Activated CD4-positive, alpha-beta T cell treated with anti-CD3 and anti-CD28 coated beads, Interleukin-2, amount 10 ng/mL, durations not matched to agents 24 days and 14 days (primary cell): ENCODE measurements around the gene ARRDC4. TPM values are rescaled to one million over a fixed set of nuclear protein-coding genes. Genes with fewer than 3 reads are reported as not detected.

Source experiments
- DNase-seq: peaks from one replicate; pipeline ENCODE4 v3.0.0; 2022
- H3K27ac Mint-ChIP-seq: one replicate; pipeline ENCODE4 v1.8.0; 2022; ENCODE audit warnings: mild to moderate bottlenecking, mixed read lengths
- H3K27me3 Mint-ChIP-seq: one replicate; pipeline ENCODE4 v1.8.0; 2022; ENCODE audit warnings: mixed read lengths
- H3K36me3 Mint-ChIP-seq: one replicate; pipeline ENCODE4 v1.8.0; 2022; ENCODE audit warnings: low read depth, mild to moderate bottlenecking, mixed read lengths
- H3K4me1 Mint-ChIP-seq: one replicate; pipeline ENCODE4 v1.8.0; 2021; ENCODE audit warnings: mixed read lengths
- H3K4me3 Mint-ChIP-seq: one replicate; pipeline ENCODE4 v1.8.0; 2022; ENCODE audit warnings: mild to moderate bottlenecking, moderate library complexity, mixed read lengths
- H3K9me3 Mint-ChIP-seq: one replicate; pipeline ENCODE4 v1.8.0; 2021; ENCODE audit warnings: mixed read lengths
- intact Hi-C: fragments of 100-400 bp; cut with micrococcal nuclease; formaldehyde crosslinking; loops from one replicate; pipeline ENCODE4 v1.15.1; 2023
- total RNA-seq: library from RNA; stranded (reverse); gene quantifications from 2 replicates; pipeline ENCODE4 v1.2.3, GENCODE V29; 2022

The ARRDC4 gene
- total RNA-seq, 1 donor from 2014 or later, result 1.1 TPM

DNA sequence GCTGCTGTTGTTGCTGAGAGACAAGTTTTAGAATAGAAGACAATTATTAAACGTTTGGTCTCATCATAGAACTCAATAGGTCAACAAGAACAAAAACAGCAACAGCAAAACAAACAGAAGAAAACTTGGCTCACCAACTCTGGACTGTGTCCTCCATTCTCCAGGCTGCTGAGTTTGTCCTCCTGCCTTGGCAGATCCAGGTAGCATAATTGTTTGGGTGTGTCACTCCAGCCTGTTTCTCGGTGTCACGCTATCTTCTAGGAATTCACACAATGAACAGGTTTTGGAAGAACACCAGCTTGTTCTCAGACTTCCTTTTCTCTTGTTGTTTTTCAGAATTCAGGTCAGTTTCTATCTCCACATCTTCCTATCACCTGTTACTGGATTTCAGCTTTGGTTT, 34.7 kb downstream of the ARRDC4 start:
- Mint-ChIP-seq H3K4me1 (peaks cover 9% of the 10 kb centered on the region), H3K4me3 (no peak overlapping the region), H3K36me3 (no peaks in the 10 kb centered on the region), H3K27me3 (no peaks in the 10 kb centered on the region), H3K27ac (no peak overlapping the region), H3K9me3 (no peaks in the 10 kb centered on the region)
- DNase-seq, result no peak
- intact Hi-C loops, result no loop called here

DNA sequence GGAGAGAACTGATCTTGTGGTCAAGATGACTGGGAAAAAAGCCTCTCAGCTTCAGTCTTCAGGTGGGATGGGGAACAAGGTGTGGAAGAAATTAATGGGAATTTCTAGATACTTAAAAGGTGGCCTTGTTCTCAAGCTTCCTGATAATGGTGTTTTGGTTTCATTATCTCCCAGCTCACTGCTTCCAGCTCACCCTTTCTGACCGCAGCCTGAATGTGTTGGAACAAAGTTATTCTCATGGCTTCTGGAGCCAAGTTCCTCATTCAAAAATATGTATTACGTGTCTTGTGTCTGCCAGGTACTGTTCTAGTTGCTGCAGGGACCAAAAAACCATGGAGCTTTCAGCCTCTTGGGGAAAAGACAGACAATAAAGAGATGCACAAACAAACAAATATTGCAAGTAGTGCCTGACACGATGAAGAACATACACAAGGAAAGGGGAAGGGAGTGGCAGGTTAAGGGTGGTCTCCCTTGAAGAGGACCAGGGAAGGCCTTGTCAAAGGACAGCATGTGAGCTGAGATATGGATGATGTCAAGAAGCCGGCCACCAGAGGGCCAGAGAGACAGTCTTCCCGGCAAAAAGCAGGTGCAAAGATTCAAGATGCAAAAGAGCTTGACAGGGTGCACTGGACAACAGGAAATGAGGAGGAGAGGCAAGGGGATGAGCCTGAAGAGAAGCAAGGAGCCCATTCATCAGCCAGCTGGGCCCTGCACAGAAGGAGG, 35.5 kb downstream of the ARRDC4 start:
- Mint-ChIP-seq H3K27ac (no peak overlapping the region), H3K4me3 (peak overlapping the region; percentile 18), H3K27me3 (no peaks in the 10 kb centered on the region), H3K9me3 (no peaks in the 10 kb centered on the region), H3K36me3 (no peaks in the 10 kb centered on the region), H3K4me1 (peaks cover 9% of the 10 kb centered on the region)
- no peak for DNase-seq
- intact Hi-C loops, result no loop called here

DNA sequence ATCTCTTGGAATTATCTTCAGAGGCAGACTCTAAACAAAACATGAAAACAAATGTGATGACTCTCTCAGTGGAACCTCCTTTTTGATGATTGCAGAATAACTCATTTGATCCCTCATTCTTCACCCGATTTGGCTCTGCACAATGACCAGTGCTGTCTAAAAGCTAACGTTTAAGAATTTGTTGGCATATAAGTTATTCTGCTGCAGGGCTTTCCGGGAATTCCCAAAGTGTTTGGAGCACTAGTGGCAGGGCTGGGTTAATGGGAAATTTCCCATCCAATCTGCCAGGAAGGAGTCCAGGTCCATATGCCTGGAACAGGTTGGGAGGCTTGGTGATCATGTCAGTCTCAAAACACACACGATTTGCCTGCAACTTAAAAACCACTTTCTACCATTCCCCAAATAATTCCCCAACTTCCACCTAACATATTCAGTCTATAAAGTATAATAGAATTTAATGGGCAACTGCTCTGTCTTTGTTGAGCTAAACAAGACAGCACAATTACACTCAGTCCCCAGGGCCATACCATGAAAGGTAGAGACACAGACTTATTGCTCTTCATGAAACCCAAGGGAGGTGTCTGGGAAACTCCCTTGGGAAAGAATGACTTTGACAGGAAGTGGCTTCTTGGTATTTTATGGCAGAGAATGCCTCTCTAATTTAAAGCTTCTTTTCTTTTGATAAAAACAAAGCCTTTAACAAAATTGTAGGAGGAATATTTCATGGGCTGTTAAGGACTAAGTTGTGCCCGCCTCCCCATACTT, 38.0 kb downstream of the ARRDC4 start:
- H3K27ac Mint-ChIP-seq, result no peak overlapping the region
- peaks cover 9% of the 10 kb centered on the region for H3K4me1 Mint-ChIP-seq
- DNase-seq, result no peak
- no peak overlapping the region for H3K4me3 Mint-ChIP-seq
- no peaks in the 10 kb centered on the region for H3K9me3 Mint-ChIP-seq
- H3K36me3 Mint-ChIP-seq, result no peaks in the 10 kb centered on the region
- H3K27me3 Mint-ChIP-seq, result no peaks in the 10 kb centered on the region
- intact Hi-C loops, result no loop called here

GRCh38 chr15:98000249-98001203, 40.0 kb downstream of the ARRDC4 start:
- Mint-ChIP-seq H3K9me3 (no peaks in the 10 kb centered on the region), H3K4me1 (peaks cover 8% of the 10 kb centered on the region), H3K36me3 (no peaks in the 10 kb centered on the region), H3K4me3 (no peak overlapping the region), H3K27ac (no peak overlapping the region), H3K27me3 (no peaks in the 10 kb centered on the region)
- intact Hi-C loops, result no loop called here
- peak; percentile 30 for DNase-seq

DNA sequence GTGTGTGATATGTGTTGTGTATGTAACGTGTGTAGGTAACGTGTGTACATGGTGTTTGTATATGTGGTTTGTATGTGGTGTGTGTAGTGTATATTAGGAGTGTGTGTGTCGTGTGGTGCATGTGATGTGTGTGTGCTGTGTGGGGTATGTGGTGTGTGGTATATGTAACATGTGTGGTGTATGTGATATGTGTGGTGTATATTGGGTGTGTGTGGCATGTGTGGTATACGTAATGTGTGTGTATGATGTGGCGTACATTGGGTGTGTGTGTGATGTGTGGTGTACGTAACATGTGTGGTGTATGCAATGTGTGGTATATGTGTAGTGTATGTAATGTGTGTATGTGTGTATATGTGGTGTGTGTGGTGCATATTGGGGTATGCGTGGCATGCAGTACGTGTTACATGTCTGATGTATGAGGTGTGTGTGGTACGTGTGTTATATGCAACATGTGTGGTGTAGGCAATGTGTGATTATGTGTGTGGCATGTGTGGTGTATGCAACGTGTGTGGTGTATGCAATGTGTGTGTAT, 41.2 kb downstream of the ARRDC4 start:
- Mint-ChIP-seq H3K4me3 (no peak overlapping the region), H3K27ac (no peak overlapping the region), H3K9me3 (no peaks in the 10 kb centered on the region), H3K27me3 (no peaks in the 10 kb centered on the region), H3K4me1 (no peaks in the 10 kb centered on the region), H3K36me3 (no peaks in the 10 kb centered on the region)
- intact Hi-C loops, result no loop called here
- no peak for DNase-seq

DNA sequence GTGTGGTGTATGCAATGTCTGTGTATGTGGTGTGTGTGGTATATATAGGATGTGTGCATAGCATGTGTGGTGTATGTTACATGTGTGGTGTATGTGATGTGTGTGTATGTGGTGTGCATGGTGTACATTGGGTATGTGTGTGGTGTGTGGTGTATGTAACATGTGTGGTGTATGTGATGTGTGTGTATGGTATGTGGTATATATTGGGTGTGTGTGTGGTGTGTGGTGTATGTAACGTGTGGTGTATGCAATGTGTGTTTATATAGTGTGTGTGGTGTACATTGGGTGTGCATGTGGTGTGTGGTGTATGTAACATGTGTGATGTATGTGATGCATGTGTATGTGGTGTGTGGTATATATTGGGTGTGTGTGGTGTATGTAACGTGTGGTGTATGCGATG, 41.9 kb downstream of the ARRDC4 start:
- H3K4me1 Mint-ChIP-seq, result no peaks in the 10 kb centered on the region
- intact Hi-C loops, result no loop called here
- no peaks in the 10 kb centered on the region for H3K36me3 Mint-ChIP-seq
- no peaks in the 10 kb centered on the region for H3K27me3 Mint-ChIP-seq
- H3K4me3 Mint-ChIP-seq, result no peak overlapping the region
- DNase-seq, result no peak
- H3K27ac Mint-ChIP-seq, result no peak overlapping the region
- no peaks in the 10 kb centered on the region for H3K9me3 Mint-ChIP-seq

GRCh38 chr15:98002866-98003265, 42.4 kb downstream of the ARRDC4 start:
- Mint-ChIP-seq H3K4me1 (no peaks in the 10 kb centered on the region), H3K27me3 (no peaks in the 10 kb centered on the region), H3K27ac (no peak overlapping the region), H3K36me3 (no peaks in the 10 kb centered on the region), H3K9me3 (no peaks in the 10 kb centered on the region), H3K4me3 (no peak overlapping the region)
- intact Hi-C loops, result no loop called here
- no peak for DNase-seq

DNA sequence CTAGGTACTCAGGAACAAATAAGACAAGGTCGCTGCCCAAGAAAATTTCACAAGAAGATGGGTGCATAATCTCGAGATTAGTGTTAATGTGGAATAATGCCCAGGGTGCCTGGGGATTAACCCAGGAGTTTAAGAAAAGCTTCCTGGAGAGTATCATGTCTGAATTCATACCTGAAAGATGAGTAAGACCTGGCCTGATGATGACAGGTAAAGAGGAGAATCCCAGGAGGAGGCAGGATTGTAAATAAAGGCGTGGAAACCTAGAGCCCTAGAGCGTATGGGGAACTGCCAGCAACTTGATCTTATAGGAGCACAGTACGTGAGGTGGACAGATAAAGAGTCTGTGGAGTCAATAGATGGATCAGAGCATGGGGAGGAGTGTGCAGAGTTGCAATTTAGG, 43.0 kb downstream of the ARRDC4 start:
- Mint-ChIP-seq H3K36me3 (no peaks in the 10 kb centered on the region), H3K4me1 (no peaks in the 10 kb centered on the region), H3K9me3 (no peaks in the 10 kb centered on the region)

GRCh38 chr15:98003996-98004395, 43.5 kb downstream of the ARRDC4 start:
- Mint-ChIP-seq H3K27me3 (peaks cover under 1% of the 10 kb centered on the region), H3K4me3 (no peak overlapping the region), H3K9me3 (no peaks in the 10 kb centered on the region), H3K4me1 (no peaks in the 10 kb centered on the region), H3K36me3 (no peaks in the 10 kb centered on the region), H3K27ac (no peak overlapping the region)
- no peak for DNase-seq
- intact Hi-C loops, result no loop called here

More for the DNA sequence above, 43.0 kb downstream of the ARRDC4 start:
- no peaks in the 10 kb centered on the region for H3K27me3 Mint-ChIP-seq
- intact Hi-C loops, result no loop called here
- no peak overlapping the region for H3K4me3 Mint-ChIP-seq
- H3K27ac Mint-ChIP-seq, result no peak overlapping the region
- no peak for DNase-seq

DNA sequence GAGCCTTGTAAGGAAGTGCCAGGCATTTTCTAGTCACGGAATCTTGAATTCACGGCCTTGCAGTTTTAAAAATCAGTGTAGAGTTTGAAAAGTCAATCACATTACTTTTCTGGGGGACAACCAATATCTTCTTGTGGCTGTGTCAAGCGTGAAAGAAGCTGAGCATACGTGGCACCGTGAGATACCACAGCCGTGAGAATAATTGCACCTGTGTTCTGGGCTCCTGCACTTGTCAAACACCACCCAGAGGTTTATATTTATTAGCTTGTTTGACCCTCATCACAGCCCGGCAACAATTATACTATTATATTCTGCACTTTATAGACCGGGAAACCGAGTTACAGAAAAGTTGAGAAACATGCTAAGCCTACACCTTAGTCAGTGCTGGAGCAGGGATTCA, 45.2 kb downstream of the ARRDC4 start:
- intact Hi-C loops, result no loop called here
- no peak for DNase-seq
- Mint-ChIP-seq H3K36me3 (no peaks in the 10 kb centered on the region), H3K27ac (no peak overlapping the region), H3K27me3 (peaks cover 4% of the 10 kb centered on the region), H3K9me3 (no peaks in the 10 kb centered on the region), H3K4me3 (no peak overlapping the region), H3K4me1 (no peaks in the 10 kb centered on the region)

DNA sequence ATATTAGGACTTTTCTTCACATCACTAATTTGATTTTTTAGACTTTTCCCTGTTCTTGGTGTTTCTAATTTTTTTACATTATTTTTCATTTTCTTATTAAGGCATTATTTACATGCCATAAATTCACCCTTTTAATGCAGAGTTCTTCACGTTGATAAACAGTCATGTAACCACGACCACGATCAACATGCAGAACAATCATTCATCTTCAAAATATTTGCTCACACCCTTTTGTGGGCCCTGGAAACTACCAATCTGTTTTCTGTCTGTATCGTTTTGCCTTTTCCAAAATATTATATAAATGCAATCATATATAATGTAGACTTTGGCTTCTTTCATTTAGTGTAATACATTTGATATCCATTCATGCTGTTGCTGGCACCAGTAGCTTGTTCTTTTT, 48.7 kb downstream of the ARRDC4 start:
- no peak overlapping the region for H3K4me3 Mint-ChIP-seq
- no peaks in the 10 kb centered on the region for H3K36me3 Mint-ChIP-seq
- no peaks in the 10 kb centered on the region for H3K4me1 Mint-ChIP-seq
- H3K27me3 Mint-ChIP-seq, result peaks cover 7% of the 10 kb centered on the region
- intact Hi-C loops, result no loop called here
- no peak for DNase-seq
- no peak overlapping the region for H3K27ac Mint-ChIP-seq
- no peaks in the 10 kb centered on the region for H3K9me3 Mint-ChIP-seq

- H3K9me3 Mint-ChIP-seq, result no peaks in the 10 kb centered on the region
- no peaks in the 10 kb centered on the region for H3K4me1 Mint-ChIP-seq
- intact Hi-C loops, result no loop called here
- H3K36me3 Mint-ChIP-seq, result no peaks in the 10 kb centered on the region
- no peak overlapping the region for H3K4me3 Mint-ChIP-seq
- H3K27ac Mint-ChIP-seq, result no peak overlapping the region
- DNase-seq, result no peak
- peaks cover 7% of the 10 kb centered on the region for H3K27me3 Mint-ChIP-seq
Observed at GRCh38 chr15:98009971-98010370, 49.5 kb downstream of the ARRDC4 start.

- Mint-ChIP-seq H3K36me3 (no peaks in the 10 kb centered on the region), H3K4me3 (no peak overlapping the region), H3K27me3 (peaks cover 7% of the 10 kb centered on the region), H3K4me1 (no peaks in the 10 kb centered on the region), H3K27ac (no peak overlapping the region), H3K9me3 (no peaks in the 10 kb centered on the region)
- intact Hi-C loops, result no loop called here
- DNase-seq, result no peak
Observed at GRCh38 chr15:98012354-98012753, 51.9 kb downstream of the ARRDC4 start.

GRCh38 chr15:98013631-98014030, 53.1 kb downstream of the ARRDC4 start:
- H3K4me1 Mint-ChIP-seq, result no peaks in the 10 kb centered on the region
- H3K4me3 Mint-ChIP-seq, result no peak overlapping the region
- no peaks in the 10 kb centered on the region for H3K9me3 Mint-ChIP-seq
- intact Hi-C loops, result no loop called here
- peaks cover 7% of the 10 kb centered on the region for H3K27me3 Mint-ChIP-seq
- no peak for DNase-seq
- H3K27ac Mint-ChIP-seq, result no peak overlapping the region
- H3K36me3 Mint-ChIP-seq, result no peaks in the 10 kb centered on the region
